LNCaP clone FGC (cell line): ENCODE measurements around the gene XRRA1.
A peak's percentile ranks its signal among the peaks of the same experiment; 100 is the strongest.

Source experiments
- DNase-seq: peaks from one replicate; pipeline ENCODE4 v3.0.0-alpha.2; 2011; ENCODE audit warnings: low read depth
- H3K4me3 ChIP-seq: 2 replicates; pipeline ENCODE4 v1.5.1; 2011; ENCODE audit warnings: mild to moderate bottlenecking, low read depth, low read length, control low read depth
- TF ChIP-seq, protein P1 (sequence below): IDR thresholded peaks from 2 replicates; pipeline ENCODE4 v1.5.1; 2012; ENCODE audit warnings: mild to moderate bottlenecking; ENCODE audit not compliant: control insufficient read depth, insufficient read depth; ENCODE audit errors: extremely low read depth

XRRA1 gene

DNA sequence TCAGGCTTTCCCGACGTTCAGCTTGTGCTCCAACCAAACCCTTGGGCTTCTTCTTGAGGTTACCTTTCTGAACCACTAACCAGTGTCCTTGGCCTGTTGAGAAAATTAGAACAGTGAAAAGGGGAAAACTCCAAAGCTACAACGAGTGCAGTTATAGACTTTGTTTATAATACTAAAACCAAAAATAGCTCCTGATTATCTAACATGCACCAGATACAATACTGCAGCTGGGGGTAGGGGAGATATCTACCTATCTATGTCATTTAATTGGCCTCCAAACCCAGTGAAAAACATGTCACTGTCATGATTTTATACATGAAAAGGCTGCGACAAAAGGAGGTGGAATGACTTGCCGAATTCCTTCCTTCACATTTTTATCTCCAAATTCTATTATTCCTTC lies 11.9 kb downstream of the XRRA1 start:
- TF ChIP-seq, protein P1, sequence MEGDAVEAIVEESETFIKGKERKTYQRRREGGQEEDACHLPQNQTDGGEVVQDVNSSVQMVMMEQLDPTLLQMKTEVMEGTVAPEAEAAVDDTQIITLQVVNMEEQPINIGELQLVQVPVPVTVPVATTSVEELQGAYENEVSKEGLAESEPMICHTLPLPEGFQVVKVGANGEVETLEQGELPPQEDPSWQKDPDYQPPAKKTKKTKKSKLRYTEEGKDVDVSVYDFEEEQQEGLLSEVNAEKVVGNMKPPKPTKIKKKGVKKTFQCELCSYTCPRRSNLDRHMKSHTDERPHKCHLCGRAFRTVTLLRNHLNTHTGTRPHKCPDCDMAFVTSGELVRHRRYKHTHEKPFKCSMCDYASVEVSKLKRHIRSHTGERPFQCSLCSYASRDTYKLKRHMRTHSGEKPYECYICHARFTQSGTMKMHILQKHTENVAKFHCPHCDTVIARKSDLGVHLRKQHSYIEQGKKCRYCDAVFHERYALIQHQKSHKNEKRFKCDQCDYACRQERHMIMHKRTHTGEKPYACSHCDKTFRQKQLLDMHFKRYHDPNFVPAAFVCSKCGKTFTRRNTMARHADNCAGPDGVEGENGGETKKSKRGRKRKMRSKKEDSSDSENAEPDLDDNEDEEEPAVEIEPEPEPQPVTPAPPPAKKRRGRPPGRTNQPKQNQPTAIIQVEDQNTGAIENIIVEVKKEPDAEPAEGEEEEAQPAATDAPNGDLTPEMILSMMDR = no peak
- no peak for DNase-seq
- H3K4me3 ChIP-seq = no peak overlapping the region

DNA sequence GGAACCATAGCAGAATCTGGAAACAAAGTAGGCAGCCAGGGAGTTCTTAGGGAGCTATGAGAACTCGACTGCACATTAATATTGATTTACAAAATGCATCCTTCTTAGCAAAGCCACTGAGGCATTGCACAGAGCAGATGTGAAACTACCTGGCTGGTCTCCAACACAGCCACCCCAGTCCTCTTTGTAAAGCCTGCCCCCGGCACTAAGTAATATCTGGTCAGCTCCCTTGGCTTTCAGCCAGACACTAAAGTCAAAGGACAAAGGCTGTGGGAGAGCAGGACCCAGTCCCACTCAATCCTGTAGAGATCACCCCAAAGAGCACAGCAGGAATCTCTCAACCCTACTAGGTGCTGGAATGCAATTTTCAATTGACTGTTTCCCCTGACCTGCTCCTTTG lies 12.8 kb downstream of the XRRA1 start:
- H3K4me3 ChIP-seq = no peak overlapping the region
- TF ChIP-seq, protein P1 = no peak
- DNase-seq = no peak

DNA sequence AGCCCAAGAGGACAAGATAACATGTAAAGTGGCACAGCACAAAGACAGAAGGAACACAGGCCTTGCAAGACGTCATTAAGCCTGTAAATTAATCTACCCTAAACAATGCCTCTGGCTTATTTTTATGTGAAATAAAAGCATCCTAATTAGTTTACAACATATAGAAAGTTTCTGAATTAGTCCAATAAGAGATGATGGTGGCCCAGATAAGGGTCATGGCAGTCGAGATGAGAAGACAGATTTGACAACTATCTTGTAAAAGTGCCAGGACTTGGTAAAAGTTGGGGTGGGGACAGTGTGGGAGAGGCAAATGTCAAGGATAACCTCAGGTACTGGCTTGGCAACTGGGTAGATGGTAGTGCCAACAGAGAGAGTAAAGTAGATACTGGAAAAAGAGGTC lies 13.6 kb downstream of the XRRA1 start:
- no peak for DNase-seq
- H3K4me3 ChIP-seq = no peak overlapping the region
- TF ChIP-seq, protein P1 = no peak

DNA sequence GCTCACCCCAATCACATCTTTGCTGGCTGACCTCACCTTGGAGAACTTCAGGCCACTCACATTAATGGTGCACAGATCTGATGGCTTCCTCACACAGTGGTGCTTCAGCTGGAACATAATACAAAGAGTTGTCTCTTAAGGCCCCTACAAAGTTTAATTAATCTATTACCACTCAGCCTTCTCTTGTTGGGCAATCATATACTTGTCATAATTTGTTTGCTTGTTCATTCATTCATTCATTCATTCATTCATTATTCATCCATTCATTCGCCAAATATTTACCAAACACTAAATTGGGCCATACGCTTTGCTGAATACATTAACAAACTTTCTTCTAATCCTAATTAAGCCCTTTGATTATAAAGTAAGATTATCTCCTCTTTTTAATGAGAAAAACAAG lies 15.1 kb downstream of the XRRA1 start:
- TF ChIP-seq, protein P1 = no peak
- no peak overlapping the region for H3K4me3 ChIP-seq
- no peak for DNase-seq

DNA sequence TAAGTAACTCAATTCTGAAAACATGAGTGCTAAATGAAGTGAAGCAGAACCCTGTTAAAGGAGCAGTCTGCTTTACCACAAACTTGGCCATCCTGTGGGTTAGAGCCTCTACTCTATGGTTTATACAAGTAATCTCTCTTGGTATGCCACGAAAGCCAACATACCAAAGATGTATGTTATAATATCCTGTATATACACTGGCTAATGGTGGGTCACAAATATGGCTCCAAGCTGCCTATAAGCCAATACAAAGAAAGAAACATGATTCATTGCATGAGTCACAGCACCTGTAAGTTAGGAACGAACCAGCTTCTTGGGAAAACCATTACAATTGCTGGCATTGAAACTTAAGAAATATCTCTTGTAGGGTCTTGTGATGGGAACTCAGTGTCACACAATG lies 16.1 kb downstream of the XRRA1 start:
- TF ChIP-seq, protein P1 = no peak
- DNase-seq = no peak
- H3K4me3 ChIP-seq = no peak overlapping the region

DNA sequence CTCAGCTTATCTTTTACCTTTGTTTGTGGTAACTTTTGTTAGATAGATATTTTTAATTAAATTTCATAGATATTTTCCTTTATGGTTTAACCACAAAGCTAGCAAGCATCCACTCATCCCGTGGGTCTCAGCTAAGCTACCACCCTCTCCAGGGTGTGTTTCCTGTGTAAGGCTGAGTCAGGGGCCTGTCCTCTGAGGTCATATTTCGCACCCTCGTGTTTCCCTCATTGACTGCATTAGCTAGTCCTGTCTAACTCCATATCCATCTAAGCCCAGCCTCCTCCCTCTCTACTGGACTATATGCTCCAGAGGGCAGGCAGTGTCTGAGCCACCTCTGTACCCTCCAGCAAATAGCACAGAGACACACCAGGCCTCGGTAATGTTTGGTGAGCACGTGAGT lies 16.7 kb downstream of the XRRA1 start:
- no peak overlapping the region for H3K4me3 ChIP-seq
- DNase-seq = no peak
- TF ChIP-seq, protein P1 = no peak

DNA sequence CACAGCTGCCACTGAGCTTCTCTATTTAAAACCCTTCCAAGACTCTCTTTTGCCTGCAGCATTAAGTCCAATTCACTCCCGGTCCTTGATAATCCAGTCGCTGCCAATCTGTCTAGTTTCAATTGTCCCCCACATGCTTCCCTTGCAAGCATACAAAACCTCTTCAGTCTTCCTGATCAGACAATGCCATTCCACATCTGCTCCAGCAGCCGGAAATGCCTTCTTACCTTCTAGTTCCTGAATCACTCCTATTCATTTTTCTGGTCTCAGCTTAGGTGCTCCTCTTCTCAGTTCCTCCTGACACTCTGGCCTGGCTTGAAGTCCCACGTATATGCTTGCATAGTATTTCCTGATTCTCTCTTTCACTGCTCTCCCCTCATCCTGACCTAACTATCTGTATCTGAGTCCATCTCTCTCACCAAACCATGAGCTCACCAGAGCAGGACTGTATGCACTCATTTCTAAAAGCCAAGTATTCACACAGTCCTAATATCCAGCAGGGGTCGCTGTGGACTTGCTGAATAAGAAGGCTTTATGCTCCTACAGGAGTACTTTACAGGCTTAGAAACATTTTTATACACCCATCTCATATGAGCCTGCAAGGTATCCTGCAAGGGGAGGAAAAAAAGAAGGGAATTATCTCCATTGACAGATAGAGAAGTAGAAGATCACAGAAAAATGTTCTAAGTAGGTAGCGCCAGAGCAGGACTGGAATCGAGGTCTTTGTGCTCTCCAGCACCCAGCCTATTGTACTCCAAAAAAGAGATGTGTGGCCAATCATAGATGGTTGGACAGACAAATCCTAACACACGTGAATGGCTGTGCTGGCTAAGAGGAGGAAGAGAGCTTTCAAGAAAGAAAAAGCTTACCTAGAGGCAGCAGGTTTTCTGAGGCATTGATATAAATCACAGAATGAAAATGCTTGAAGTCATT lies 19.2 kb downstream of the XRRA1 start:
- TF ChIP-seq, protein P1 = peak; percentile 94
- no peak overlapping the region for H3K4me3 ChIP-seq
- peak; percentile 82 for DNase-seq
